Gastroesophageal sphincter (tissue), 4 donors: ENCODE results near the gene OBP2B. TPM values are rescaled to one million over a fixed set of nuclear protein-coding genes. Genes with fewer than 3 reads are reported as not detected.
"Not testable (repeated sequence)": the region's sequence is repeated elsewhere in the genome, so short reads cannot be mapped to it uniquely, and the experiment has no call there.

Source experiments
- ATAC-seq: fragments of 150-250 bp; one replicate; pipeline ENCODE4 v1.9.1; 2016; ENCODE audit warnings: mild to moderate bottlenecking, moderate library complexity
- H3K27ac ChIP-seq, 4 donors: fragments of 200-600 bp; sonication (generic) in 3 of 4; 1 replicate in 3 of 4; 2 replicates in 1 of 4; pipeline ENCODE4 v1.5.1; 2016 to 2019
- H3K27me3 ChIP-seq: fragments of 200-600 bp; sonication (generic); one replicate; pipeline ENCODE4 v1.5.1; 2019
- H3K36me3 ChIP-seq, 2 donors: fragments of 200-600 bp; sonication (generic); one replicate each; pipeline ENCODE4 v1.5.1; 2019; ENCODE audit warnings: control low read depth in 1 of 2
- H3K4me1 ChIP-seq, 3 donors: fragments of 200-600 bp; sonication (generic); 1 replicate in 2 of 3; 2 replicates in 1 of 3; pipeline ENCODE4 v1.5.1; 2016 to 2019; ENCODE audit warnings: control low read depth in 2 of 3
- H3K4me3 ChIP-seq, 2 donors: fragments of 200-600 bp; sonication (generic); one replicate each; pipeline ENCODE4 v1.5.1; 2019; ENCODE audit warnings: mild to moderate bottlenecking in 1 of 2, moderate library complexity in 1 of 2
- H3K9me3 ChIP-seq, 3 donors: fragments of 200-600 bp; sonication (generic); one replicate each; pipeline ENCODE4 v1.5.1; 2017 to 2019; ENCODE audit warnings: control low read depth in 2 of 3
- CTCF ChIP-seq, 4 experiments: fragments of 200-600 bp in 2 of 4; fragments of 450-650 bp in 2 of 4; sonication (generic) in 1 of 4; IDR thresholded peaks; one replicate each; pipeline ENCODE4 v1.5.1; 2017 to 2019; ENCODE audit warnings: antibody characterized with exemption in 4 of 4, mild to moderate bottlenecking in 2 of 4, moderate library complexity in 2 of 4
- EP300 ChIP-seq: sonication (generic); formaldehyde crosslinking; IDR thresholded peaks from one replicate; pipeline ENCODE4 v1.6.1; 2017; ENCODE audit warnings: antibody characterized with exemption, mild to moderate bottlenecking
- POLR2A ChIP-seq, 2 donors: fragments of 450-650 bp; IDR thresholded peaks; one replicate each; pipeline ENCODE4 v1.6.1; 2017; ENCODE audit warnings: antibody characterized with exemption in 2 of 2, mild to moderate bottlenecking in 2 of 2, moderate library complexity in 1 of 2
- POLR2AphosphoS5 ChIP-seq: sonication (generic); formaldehyde crosslinking; IDR thresholded peaks from one replicate; pipeline ENCODE4 v1.6.1; 2017; ENCODE audit warnings: antibody characterized with exemption
- WGBS, 2 donors: methylation state at CpG; one replicate each; pipeline ENCODE4 v1.1.5; 2018; ENCODE audit warnings: low coverage in 1 of 2; 5-methylcytosine and 5-hydroxymethylcytosine counted together
- total RNA-seq, 4 donors: library from RNA; depleted of rRNA; stranded (reverse); fragments of >200 nt; gene quantifications; one replicate each; pipeline ENCODE4 v1.1.0, GENCODE V29; 2016

OBP2B gene
- total RNA-seq, 4 donors from 2014 or later, result not detected

GRCh38 chr9:133225171-133226011 lies 16.3 kb upstream of the OBP2B start:
- no peaks in the 10 kb centered on the region for H3K36me3 ChIP-seq
- H3K9me3 ChIP-seq, result no peaks in the 10 kb centered on the region
- no peak overlapping the region for H3K27ac ChIP-seq
- H3K27me3 ChIP-seq, result peaks cover 71% of the 10 kb centered on the region
- ATAC-seq, result no peak
- TF ChIP-seq CTCF (IDR thresholded peaks at IDR 0.05), result no peak
- no peak overlapping the region for H3K4me3 ChIP-seq
- H3K4me1 ChIP-seq, result no peaks in the 10 kb centered on the region
- 39 to 58% methylated on average over 4 to 10 of the region's 38 CpGs for WGBS, 2 donors

- WGBS, 2 donors, result 91% methylated on average over 7 of the region's 12 CpGs; no CpG with 5 or more reads in 1 of the 2 donors
- Histone ChIP-seq H3K9me3 (no peaks in the 10 kb centered on the region), H3K27me3 (peaks cover 76% of the 10 kb centered on the region), H3K4me3 (no peak overlapping the region), H3K36me3 (no peaks in the 10 kb centered on the region), H3K27ac (no peak overlapping the region), H3K4me1 (no peaks in the 10 kb centered on the region)
- TF ChIP-seq POLR2AphosphoS5 (no peak), EP300 (no peak), POLR2A (IDR thresholded peaks at IDR 0.05) (no peak), CTCF (IDR thresholded peaks at IDR 0.05) (no peak)
- ATAC-seq, result no peak
Measured at GRCh38 chr9:133224762-133225161, 15.7 kb upstream of the OBP2B start.

GRCh38 chr9:133223159-133223756 lies 14.2 kb upstream of the OBP2B start:
- peak; percentile 53 for ATAC-seq
- not testable (repeated sequence) for H3K36me3 ChIP-seq, H3K27ac ChIP-seq, H3K4me1 ChIP-seq, H3K9me3 ChIP-seq, H3K4me3 ChIP-seq
- 20 to 28% methylated on average over 1 to 9 of the region's 13 CpGs for WGBS, 2 donors
- peaks cover 84% of the 10 kb centered on the region for H3K27me3 ChIP-seq

GRCh38 chr9:133221994-133222393 lies 12.9 kb upstream of the OBP2B start:
- H3K4me3 ChIP-seq, H3K27ac ChIP-seq, H3K9me3 ChIP-seq, H3K36me3 ChIP-seq, H3K4me1 ChIP-seq, ATAC-seq: not testable (repeated sequence)
- no CpG with 5 or more reads among the region's 12 CpGs for WGBS, 2 donors
- H3K27me3 ChIP-seq, result peaks cover 83% of the 10 kb centered on the region

GRCh38 chr9:133221177-133221809 lies 12.2 kb upstream of the OBP2B start:
- H3K4me3 ChIP-seq, result no peak overlapping the region
- no peak for TF ChIP-seq EP300
- H3K9me3 ChIP-seq, result no peaks in the 10 kb centered on the region
- 67 to 79% methylated on average over 5 of the region's 12 CpGs for WGBS, 2 donors
- no peaks in the 10 kb centered on the region for H3K36me3 ChIP-seq
- ATAC-seq, result no peak
- no peaks in the 10 kb centered on the region for H3K4me1 ChIP-seq
- no peak overlapping the region for H3K27ac ChIP-seq
- peaks cover 80% of the 10 kb centered on the region for H3K27me3 ChIP-seq

GRCh38 chr9:133218049-133218975 lies 9.3 kb upstream of the OBP2B start:
- 57 to 81% methylated on average over 9 to 13 of the region's 19 CpGs for WGBS, 2 donors
- H3K9me3 ChIP-seq, result not testable (repeated sequence)

GRCh38 chr9:133217333-133217988 lies 8.4 kb upstream of the OBP2B start:
- ATAC-seq, H3K9me3 ChIP-seq, H3K27ac ChIP-seq, H3K36me3 ChIP-seq, H3K4me3 ChIP-seq, H3K4me1 ChIP-seq: not testable (repeated sequence)
- 41 to 65% methylated on average over 4 to 8 of the region's 12 CpGs for WGBS, 2 donors
- H3K27me3 ChIP-seq, result peaks cover 58% of the 10 kb centered on the region

More at GRCh38 chr9:133218049-133218975, 9.3 kb upstream of the OBP2B start:
- not testable (repeated sequence) for ATAC-seq, H3K36me3 ChIP-seq, H3K4me1 ChIP-seq, H3K27ac ChIP-seq, H3K4me3 ChIP-seq
- peaks cover 55% of the 10 kb centered on the region for H3K27me3 ChIP-seq

- WGBS, 2 donors, result 25 to 38% methylated on average over 4 of the region's 4 CpGs
- H3K4me3 ChIP-seq, H3K4me1 ChIP-seq, H3K36me3 ChIP-seq, ATAC-seq, H3K27ac ChIP-seq: not testable (repeated sequence)
- Histone ChIP-seq H3K9me3 (peaks cover 0 to 23% (median 0%) of the 10 kb centered on the region in 3 donors), H3K27me3 (peaks cover 61% of the 10 kb centered on the region)
Measured at GRCh38 chr9:133214276-133214675, 5.2 kb upstream of the OBP2B start.
